OCI-LY7 (cell line): ENCODE results near the gene CGNL1. TPM values are rescaled to one million over a fixed set of nuclear protein-coding genes. Genes with fewer than 3 reads are reported as not detected.

Experiments used
- BruUV-seq: library from RNA; stranded (reverse); fragments of 400-500 nt; replicated peaks from 2 replicates; lab custom pipeline; 2021; lab: Mats Ljungman, UMichigan
- CTCF ChIA-PET: fragments of 300-600 bp; sonication (Branson Sonifier 250); formaldehyde crosslinking; loops from one replicate; lab custom pipeline; 2022; ENCODE audit warnings: antibody characterized with exemption; ENCODE audit not compliant: unreplicated experiment; lab: Charles Lee
- POLR2A ChIA-PET: fragments of 300-600 bp; sonication (Branson Sonifier 250); formaldehyde crosslinking; loops from one replicate; lab custom pipeline; 2022; ENCODE audit warnings: antibody characterized with exemption; lab: Charles Lee
- DNase-seq: peaks from one replicate; pipeline ENCODE4 v3.0.0-alpha.2; 2015; ENCODE audit warnings: low spot score
- H2AFZ ChIP-seq: fragments of 200-600 bp; sonication (generic), shearing (Covaris generic); 2 replicates; pipeline ENCODE4 v1.6.1; 2014; ENCODE audit warnings: mild to moderate bottlenecking, antibody characterized with exemption, low read length, moderate library complexity
- H3K27ac ChIP-seq: fragments of 200-600 bp; sonication (generic); 2 replicates; pipeline ENCODE4 v1.5.1; 2014; ENCODE audit warnings: mixed run types, low read depth, mild to moderate bottlenecking, moderate library complexity, low read length, inconsistent platforms; ENCODE audit not compliant: poor library complexity, severe bottlenecking
- H3K36me3 ChIP-seq: fragments of 200-600 bp; sonication (generic); 2 replicates; pipeline ENCODE4 v1.6.1; 2014; ENCODE audit warnings: mild to moderate bottlenecking, antibody characterized with exemption, low read length, moderate library complexity, mixed read lengths; ENCODE audit not compliant: insufficient read depth
- H3K4me1 ChIP-seq: fragments of 200-600 bp; sonication (generic); 2 replicates; pipeline ENCODE4 v1.5.1; 2014; ENCODE audit warnings: mild to moderate bottlenecking, low read length; ENCODE audit not compliant: insufficient read depth, poor library complexity, severe bottlenecking
- H3K4me2 ChIP-seq: fragments of 200-600 bp; sonication (generic); 2 replicates; pipeline ENCODE4 v1.6.1; 2014; ENCODE audit warnings: mild to moderate bottlenecking, low read length
- H3K4me3 ChIP-seq: fragments of 200-600 bp; sonication (generic); 2 replicates; pipeline ENCODE4 v1.5.1; 2014; ENCODE audit warnings: mild to moderate bottlenecking, low read depth, low read length; ENCODE audit not compliant: poor library complexity, severe bottlenecking
- H3K79me2 ChIP-seq: fragments of 200-600 bp; sonication (generic); 2 replicates; pipeline ENCODE4 v1.6.1; 2016; ENCODE audit warnings: low read depth, mild to moderate bottlenecking, low read length, moderate library complexity, mixed read lengths; ENCODE audit not compliant: insufficient read depth
- H3K9me2 ChIP-seq: fragments of 200-600 bp; sonication (generic); 2 replicates; pipeline ENCODE4 v1.6.1; 2016; ENCODE audit warnings: mild to moderate bottlenecking, low read length, mixed read lengths; ENCODE audit not compliant: insufficient read depth
- H3K9me3 ChIP-seq: fragments of 200-600 bp; sonication (generic); 2 replicates; pipeline ENCODE4 v1.6.1; 2014; ENCODE audit warnings: mild to moderate bottlenecking, mixed run types, low read length, mixed read lengths
- H4K20me1 ChIP-seq: fragments of 200-600 bp; sonication (generic); 2 replicates; pipeline ENCODE4 v1.6.1; 2014; ENCODE audit warnings: mild to moderate bottlenecking, antibody characterized with exemption, low read length, moderate library complexity, mixed read lengths; ENCODE audit not compliant: insufficient read depth
- EZH2phosphoT487 ChIP-seq: fragments of 200-600 bp; sonication (generic); IDR thresholded peaks from 2 replicates; pipeline ENCODE4 v1.6.1; 2018; ENCODE audit warnings: low read depth, borderline replicate concordance, mild to moderate bottlenecking, mixed run types, antibody characterized with exemption, low read length, moderate library complexity, mixed read lengths
- intact Hi-C: fragments of 100-400 bp; cut with micrococcal nuclease; formaldehyde crosslinking; loops from one replicate; pipeline ENCODE4 v1.10.0; 2022; ENCODE audit not compliant: unreplicated experiment
- total RNA-seq, 2 experiments: library from RNA; depleted of rRNA in 1 of 2; stranded (reverse); fragments of >200 nt in 1 of 2; shearing (Covaris generic) in 1 of 2; gene quantifications; 2 replicates each; pipeline ENCODE4 v1.2.3, GENCODE V29; 2014 to 2022
- TF ChIP-seq, protein P1 (sequence below): fragments of 200-600 bp; sonication (generic); conservative IDR thresholded peaks from 2 replicates; pipeline ENCODE4 v1.5.1; 2014; ENCODE audit warnings: mild to moderate bottlenecking, antibody characterized with exemption, low read length, moderate library complexity, mixed read lengths

The CGNL1 gene
- total RNA-seq, 2 experiments from 2014 or later, result 0.04 TPM; not detected in 1

DNA sequence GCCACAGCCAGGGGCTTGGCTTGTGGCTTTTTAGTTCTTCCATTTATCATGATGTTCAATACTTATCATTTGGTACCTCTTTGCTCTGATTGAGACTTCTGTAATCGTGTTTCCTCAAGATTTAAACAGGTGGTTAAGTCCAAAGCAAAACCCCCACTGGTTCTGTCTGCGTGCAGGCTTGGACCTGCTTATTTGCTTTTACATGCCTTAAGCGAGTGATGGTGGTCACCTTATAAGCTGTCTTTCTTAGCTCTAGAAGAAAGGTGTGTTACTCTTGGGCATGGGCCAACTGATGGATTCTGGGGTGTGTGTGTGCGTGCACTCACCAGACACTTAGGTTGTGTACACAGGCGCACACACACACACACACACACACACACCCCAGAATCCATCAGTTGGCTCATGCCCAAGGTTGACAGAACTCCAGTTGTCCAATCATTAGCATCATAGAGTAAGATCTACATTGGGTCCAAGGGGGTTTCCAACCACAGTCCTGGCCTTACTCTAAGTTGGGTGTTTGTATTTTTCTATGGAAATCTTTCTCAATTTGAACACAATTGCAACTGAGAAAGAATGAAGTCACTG is 216.6 kb downstream of the CGNL1 start:
- Histone ChIP-seq H4K20me1 (no peaks in the 10 kb centered on the region), H2AFZ (no peak overlapping the region), H3K9me2 (no peaks in the 10 kb centered on the region), H3K4me3 (no peak overlapping the region), H3K9me3 (no peaks in the 10 kb centered on the region), H3K36me3 (no peaks in the 10 kb centered on the region), H3K27ac (no peak overlapping the region), H3K79me2 (no peaks in the 10 kb centered on the region), H3K4me2 (no peak overlapping the region), H3K4me1 (no peaks in the 10 kb centered on the region)
- TF ChIP-seq EZH2phosphoT487, result no peak
- TF ChIP-seq, protein P1, sequence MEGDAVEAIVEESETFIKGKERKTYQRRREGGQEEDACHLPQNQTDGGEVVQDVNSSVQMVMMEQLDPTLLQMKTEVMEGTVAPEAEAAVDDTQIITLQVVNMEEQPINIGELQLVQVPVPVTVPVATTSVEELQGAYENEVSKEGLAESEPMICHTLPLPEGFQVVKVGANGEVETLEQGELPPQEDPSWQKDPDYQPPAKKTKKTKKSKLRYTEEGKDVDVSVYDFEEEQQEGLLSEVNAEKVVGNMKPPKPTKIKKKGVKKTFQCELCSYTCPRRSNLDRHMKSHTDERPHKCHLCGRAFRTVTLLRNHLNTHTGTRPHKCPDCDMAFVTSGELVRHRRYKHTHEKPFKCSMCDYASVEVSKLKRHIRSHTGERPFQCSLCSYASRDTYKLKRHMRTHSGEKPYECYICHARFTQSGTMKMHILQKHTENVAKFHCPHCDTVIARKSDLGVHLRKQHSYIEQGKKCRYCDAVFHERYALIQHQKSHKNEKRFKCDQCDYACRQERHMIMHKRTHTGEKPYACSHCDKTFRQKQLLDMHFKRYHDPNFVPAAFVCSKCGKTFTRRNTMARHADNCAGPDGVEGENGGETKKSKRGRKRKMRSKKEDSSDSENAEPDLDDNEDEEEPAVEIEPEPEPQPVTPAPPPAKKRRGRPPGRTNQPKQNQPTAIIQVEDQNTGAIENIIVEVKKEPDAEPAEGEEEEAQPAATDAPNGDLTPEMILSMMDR, result no peak
- DNase-seq, result no peak
- BruUV-seq, result no TSS peak
- POLR2A ChIA-PET, result no interaction called here
- CTCF ChIA-PET, result no interaction called here
- intact Hi-C loops, result no loop called here

DNA sequence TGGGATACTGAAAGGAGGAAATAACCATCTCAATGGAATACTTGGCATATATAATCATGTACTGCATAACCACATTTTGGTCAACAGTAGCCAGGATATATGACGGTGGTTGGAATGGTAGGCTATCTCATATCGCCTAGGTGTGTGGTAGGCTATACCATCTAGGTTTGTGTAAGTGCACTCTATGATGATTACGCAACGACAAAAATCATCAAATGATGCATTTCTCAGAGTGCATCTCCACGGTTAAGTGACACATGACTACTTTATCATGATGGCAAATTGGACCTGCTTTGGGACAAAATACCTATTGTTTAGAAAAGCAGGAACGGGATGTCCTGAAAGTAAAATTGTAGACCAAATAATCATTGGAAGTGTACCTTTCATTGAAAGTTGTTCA is 218.2 kb downstream of the CGNL1 start:
- ChIA-PET CTCF (no interaction called here), POLR2A (no interaction called here)
- TF ChIP-seq EZH2phosphoT487, result no peak
- TF ChIP-seq, protein P1, result no peak
- intact Hi-C loops, result no loop called here
- Histone ChIP-seq H3K4me2 (no peak overlapping the region), H2AFZ (no peak overlapping the region), H3K9me3 (no peaks in the 10 kb centered on the region), H3K4me1 (no peaks in the 10 kb centered on the region), H3K27ac (no peak overlapping the region), H3K4me3 (no peak overlapping the region), H3K36me3 (no peaks in the 10 kb centered on the region), H4K20me1 (no peaks in the 10 kb centered on the region), H3K9me2 (no peaks in the 10 kb centered on the region), H3K79me2 (no peaks in the 10 kb centered on the region)
- no TSS peak for BruUV-seq
- DNase-seq, result no peak

DNA sequence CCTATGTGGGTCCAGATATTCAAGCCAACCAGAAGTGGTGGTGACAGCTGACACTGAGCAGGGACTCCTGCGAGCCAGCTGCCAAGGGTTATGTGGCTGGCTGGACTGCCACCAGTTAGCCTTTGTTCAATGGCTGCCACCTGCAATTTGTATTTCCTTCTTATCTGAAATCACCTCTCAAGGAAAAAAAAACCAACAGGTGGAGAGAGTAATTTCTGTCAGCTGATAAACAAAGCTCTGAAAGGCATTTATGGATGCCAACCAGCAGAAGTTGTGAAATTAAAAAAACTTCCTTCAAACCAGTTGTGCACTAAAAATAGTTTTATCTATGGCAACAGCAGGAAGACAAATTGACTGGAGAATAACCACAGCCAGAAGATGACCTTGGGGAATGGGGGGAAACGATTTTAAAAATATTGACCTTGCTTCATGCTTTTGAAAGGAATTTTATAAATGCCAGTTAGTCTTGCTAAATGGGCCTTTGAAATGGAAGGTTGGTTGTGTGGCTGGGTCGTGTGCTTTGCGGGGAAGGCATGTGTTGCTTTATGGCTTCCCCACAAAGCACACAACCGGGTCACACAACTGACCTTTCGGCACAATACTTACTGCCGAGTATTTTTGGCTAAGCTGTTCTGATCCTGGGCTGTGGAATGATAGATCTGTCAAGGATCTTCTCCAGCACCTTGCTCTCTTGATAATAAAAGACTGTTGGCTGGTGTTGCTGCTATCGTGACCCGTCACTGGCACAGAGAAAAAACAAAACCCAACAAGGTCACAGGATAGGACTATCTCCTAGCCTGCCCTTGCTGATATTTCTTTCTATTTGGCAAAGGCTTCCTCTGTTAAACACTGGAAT is 218.9 kb downstream of the CGNL1 start:
- ChIA-PET CTCF (no interaction called here), POLR2A (no interaction called here)
- TF ChIP-seq, protein P1, result no peak
- no peak for TF ChIP-seq EZH2phosphoT487

More for the DNA sequence above, 218.9 kb downstream of the CGNL1 start:
- Histone ChIP-seq H3K79me2 (no peaks in the 10 kb centered on the region), H3K9me3 (no peaks in the 10 kb centered on the region), H2AFZ (no peak overlapping the region), H3K9me2 (no peaks in the 10 kb centered on the region), H3K4me2 (no peak overlapping the region), H3K4me3 (no peak overlapping the region), H3K36me3 (no peaks in the 10 kb centered on the region), H3K4me1 (no peaks in the 10 kb centered on the region), H4K20me1 (no peaks in the 10 kb centered on the region), H3K27ac (no peak overlapping the region)
- no TSS peak for BruUV-seq
- DNase-seq, result no peak
- intact Hi-C loops, result no loop called here
